ENCODE measurements around the gene S100A16. TPM values are rescaled to one million over a fixed set of nuclear protein-coding genes. Genes with fewer than 3 reads are reported as not detected.
A peak's percentile ranks its signal among the peaks of the same experiment; 100 is the strongest.

Gene S100A16
- total RNA-seq, 1 donor from 2014 or later, result 143 TPM

GRCh38 chr1:153658400-153659174, 45.6 kb upstream of the S100A16 start, which contains the start of gene SNAPIN:
TSS of gene SNAPIN (plus strand) at chr1:153658703. CDS start at chr1:153658744, 41 bp downstream.
- Mint-ChIP-seq H3K4me3 (ENCODE audit: unreplicated experiment) (peak within 1 kb of the TSS; percentile 97), H3K9me3 (ENCODE audit: unreplicated experiment) (no peaks in the 10 kb centered on the region), H3K27ac (ENCODE audit: unreplicated experiment) (peak within 1 kb of the TSS; percentile 90), H3K4me1 (ENCODE audit: unreplicated experiment) (peaks cover 14% of the 10 kb centered on the region), H3K27me3 (ENCODE audit: unreplicated experiment) (no peaks in the 10 kb centered on the region), H3K36me3 (ENCODE audit: unreplicated experiment) (peaks cover 18% of the 10 kb centered on the region)
- peak; percentile 95 for DNase-seq (ENCODE audit: extremely low spot score, unreplicated experiment)
- TF ChIP-seq CTCF (IDR thresholded peaks at IDR 0.05), result peak; percentile 32

GRCh38 chr1:153655333-153655732, 42.4 kb upstream of the S100A16 start:
- TF ChIP-seq CTCF (IDR thresholded peaks at IDR 0.05), result no peak
- no peaks in the 10 kb centered on the region for H3K9me3 Mint-ChIP-seq (ENCODE audit: unreplicated experiment)
- no peak overlapping the region for H3K27ac Mint-ChIP-seq (ENCODE audit: unreplicated experiment)
- H3K36me3 Mint-ChIP-seq (ENCODE audit: unreplicated experiment), result no peaks in the 10 kb centered on the region
- no peak overlapping the region for H3K4me3 Mint-ChIP-seq (ENCODE audit: unreplicated experiment)
- H3K27me3 Mint-ChIP-seq (ENCODE audit: unreplicated experiment), result no peaks in the 10 kb centered on the region
- no peak for DNase-seq (ENCODE audit: extremely low spot score, unreplicated experiment)
- H3K4me1 Mint-ChIP-seq (ENCODE audit: unreplicated experiment), result peaks cover 14% of the 10 kb centered on the region

- TF ChIP-seq CTCF (IDR thresholded peaks at IDR 0.05), result no peak
- DNase-seq (ENCODE audit: extremely low spot score, unreplicated experiment), result no peak
- H3K4me1 Mint-ChIP-seq (ENCODE audit: unreplicated experiment), result peaks cover 4% of the 10 kb centered on the region
- no peak overlapping the region for H3K27ac Mint-ChIP-seq (ENCODE audit: unreplicated experiment)
- H3K9me3 Mint-ChIP-seq (ENCODE audit: unreplicated experiment), result no peaks in the 10 kb centered on the region
- H3K4me3 Mint-ChIP-seq (ENCODE audit: unreplicated experiment), result no peak overlapping the region
- no peaks in the 10 kb centered on the region for H3K36me3 Mint-ChIP-seq (ENCODE audit: unreplicated experiment)
- H3K27me3 Mint-ChIP-seq (ENCODE audit: unreplicated experiment), result no peaks in the 10 kb centered on the region
Measured at GRCh38 chr1:153652805-153653500, 40.0 kb upstream of the S100A16 start.

DNA sequence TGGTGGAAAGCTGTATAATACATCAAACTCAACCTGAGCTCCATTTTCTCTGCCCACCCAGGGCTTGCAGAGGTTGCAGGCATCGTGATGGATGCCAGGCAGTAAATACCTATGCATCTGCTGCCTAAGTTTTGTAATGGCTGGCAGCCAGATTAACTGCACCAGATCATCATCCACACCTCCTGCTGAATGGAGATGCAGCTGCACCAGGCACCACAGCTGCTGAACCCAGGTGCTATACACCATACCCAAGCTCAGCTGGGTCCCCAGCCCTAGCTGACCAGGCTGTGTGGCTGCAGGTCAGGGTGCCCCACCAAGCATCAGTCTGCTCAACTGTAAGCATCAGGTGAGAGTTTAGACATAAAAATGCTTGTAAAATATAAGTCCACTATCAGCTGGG, 38.8 kb upstream of the S100A16 start:
- Mint-ChIP-seq H3K27me3 (ENCODE audit: unreplicated experiment) (no peaks in the 10 kb centered on the region), H3K4me3 (ENCODE audit: unreplicated experiment) (no peak overlapping the region), H3K9me3 (ENCODE audit: unreplicated experiment) (no peaks in the 10 kb centered on the region), H3K27ac (ENCODE audit: unreplicated experiment) (no peak overlapping the region), H3K4me1 (ENCODE audit: unreplicated experiment) (peaks cover 6% of the 10 kb centered on the region), H3K36me3 (ENCODE audit: unreplicated experiment) (no peaks in the 10 kb centered on the region)
- TF ChIP-seq CTCF (IDR thresholded peaks at IDR 0.05), result no peak
- no peak for DNase-seq (ENCODE audit: extremely low spot score, unreplicated experiment)

DNA sequence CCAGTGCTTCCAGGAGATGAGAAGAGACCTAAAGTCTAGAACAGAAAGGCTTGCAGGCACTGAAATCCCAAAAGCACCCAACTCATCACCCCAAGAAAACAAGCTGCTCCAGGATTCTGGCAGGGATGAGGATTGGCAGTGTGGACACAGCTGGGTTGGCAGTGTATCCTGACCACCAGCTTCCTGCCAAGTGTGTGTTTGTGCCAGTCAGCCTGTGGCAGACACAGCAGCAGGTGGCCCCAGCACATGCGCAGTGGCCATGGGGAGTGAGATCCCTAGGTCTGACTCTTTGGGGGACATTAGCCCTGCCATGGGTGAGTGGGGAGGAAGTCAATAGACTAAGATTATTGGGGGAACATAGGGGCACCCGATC, 36.9 kb upstream of the S100A16 start:
- no peak for DNase-seq (ENCODE audit: extremely low spot score, unreplicated experiment)
- peaks cover 17% of the 10 kb centered on the region for H3K36me3 Mint-ChIP-seq (ENCODE audit: unreplicated experiment)
- H3K9me3 Mint-ChIP-seq (ENCODE audit: unreplicated experiment), result no peaks in the 10 kb centered on the region
- no peaks in the 10 kb centered on the region for H3K27me3 Mint-ChIP-seq (ENCODE audit: unreplicated experiment)
- H3K27ac Mint-ChIP-seq (ENCODE audit: unreplicated experiment), result peak overlapping the region; percentile 52
- TF ChIP-seq CTCF (IDR thresholded peaks at IDR 0.05), result no peak
- no peak overlapping the region for H3K4me3 Mint-ChIP-seq (ENCODE audit: unreplicated experiment)
- H3K4me1 Mint-ChIP-seq (ENCODE audit: unreplicated experiment), result peaks cover 6% of the 10 kb centered on the region
